K562 (cell line): ENCODE measurements around the gene HMGB1.

Experiments
- CEBPB ChIP-seq: fragments of 450-650 bp; IDR thresholded peaks from 2 replicates; pipeline ENCODE4 v1.6.1; 2016; ENCODE audit warnings: missing genetic modification characterization, missing compliant biosample characterization
- CHD4 ChIP-seq: fragments of 200-600 bp; sonication (generic); IDR thresholded peaks from 3 replicates; pipeline ENCODE4 v1.6.1; 2012; ENCODE audit warnings: low read depth, mild to moderate bottlenecking, mixed read lengths, low read length, inconsistent platforms; ENCODE audit not compliant: insufficient read depth, insufficient replicate concordance, poor library complexity, severe bottlenecking
- CTCF ChIP-seq, 3 experiments: IDR thresholded peaks in 2 of 3; conservative IDR thresholded peaks in 1 of 3; 2 replicates each; pipeline ENCODE4 v1.5.1; 2011 to 2012; ENCODE audit warnings: low read length in 3 of 3, mild to moderate bottlenecking in 3 of 3, control low read depth in 2 of 3, improper control_type of control experiment in 1 of 3, inconsistent platforms in 1 of 3, low read depth in 1 of 3, mixed read lengths in 1 of 3, moderate library complexity in 1 of 3; ENCODE audit not compliant: insufficient read depth in 2 of 3
- FOXA1 ChIP-seq: fragments of 450-650 bp; IDR thresholded peaks from 2 replicates; pipeline ENCODE4 v1.6.1; 2016; ENCODE audit warnings: mild to moderate bottlenecking, borderline replicate concordance
- JUN ChIP-seq, 2 experiments: sonication (generic) in 1 of 2; formaldehyde crosslinking in 1 of 2; IDR thresholded peaks; 2 replicates each; pipeline versions ENCODE4 v1.6.1 to v1.8.0; 2012 to 2022; ENCODE audit warnings: borderline replicate concordance in 2 of 2, mild to moderate bottlenecking in 2 of 2, improper control_type of control experiment in 1 of 2, low read depth in 1 of 2, low read length in 1 of 2, missing genetic modification reagents in 1 of 2
- TFE3 ChIP-seq: fragments of 450-650 bp; formaldehyde crosslinking; IDR thresholded peaks from 2 replicates; pipeline ENCODE4 v1.4.0; 2020; ENCODE audit warnings: mild to moderate bottlenecking, mixed read lengths
- YBX1 ChIP-seq: fragments of 450-650 bp; IDR thresholded peaks from 2 replicates; pipeline ENCODE4 v1.7.1; 2016; ENCODE audit warnings: mild to moderate bottlenecking
- YY1 ChIP-seq, 3 experiments: IDR thresholded peaks; 2 replicates each; pipeline ENCODE4 v1.6.1; 2011; ENCODE audit warnings: low read length in 2 of 3, mild to moderate bottlenecking in 2 of 3, moderate library complexity in 2 of 3, borderline replicate concordance in 1 of 3, control low read depth in 1 of 3, low read depth in 1 of 3; ENCODE audit not compliant: insufficient read depth in 3 of 3, insufficient replicate concordance in 2 of 3, control insufficient read depth in 1 of 3, insufficient read length in 1 of 3; ENCODE audit errors: extremely low read depth in 1 of 3
- ZNF134 ChIP-seq: fragments of 250-450 bp; sonication (Bioruptor Pico); conservative IDR thresholded peaks from 2 replicates; pipeline ENCODE4 v1.4.0; 2020
- ZNF23 ChIP-seq: fragments of 250-450 bp; sonication (Bioruptor Pico); IDR thresholded peaks from 2 replicates; pipeline ENCODE4 v1.4.0; 2020; ENCODE audit warnings: mild to moderate bottlenecking
- TF ChIP-seq, protein P1 (sequence below): sonication (generic); formaldehyde crosslinking; IDR thresholded peaks from 2 replicates; pipeline ENCODE4 v1.8.0; 2022; ENCODE audit warnings: mild to moderate bottlenecking, missing genetic modification reagents
- TF ChIP-seq, protein P2 (sequence below): sonication (generic); formaldehyde crosslinking; IDR thresholded peaks from 2 replicates; pipeline ENCODE4 v1.9.0; 2022; ENCODE audit warnings: mild to moderate bottlenecking, missing genetic modification reagents
- TF ChIP-seq, protein P3 (sequence below): fragments of 250-450 bp; sonication (Bioruptor Pico); IDR thresholded peaks from 2 replicates; pipeline ENCODE4 v1.8.0; 2022; ENCODE audit warnings: moderate library complexity, mild to moderate bottlenecking, inconsistent platforms

DNA sequence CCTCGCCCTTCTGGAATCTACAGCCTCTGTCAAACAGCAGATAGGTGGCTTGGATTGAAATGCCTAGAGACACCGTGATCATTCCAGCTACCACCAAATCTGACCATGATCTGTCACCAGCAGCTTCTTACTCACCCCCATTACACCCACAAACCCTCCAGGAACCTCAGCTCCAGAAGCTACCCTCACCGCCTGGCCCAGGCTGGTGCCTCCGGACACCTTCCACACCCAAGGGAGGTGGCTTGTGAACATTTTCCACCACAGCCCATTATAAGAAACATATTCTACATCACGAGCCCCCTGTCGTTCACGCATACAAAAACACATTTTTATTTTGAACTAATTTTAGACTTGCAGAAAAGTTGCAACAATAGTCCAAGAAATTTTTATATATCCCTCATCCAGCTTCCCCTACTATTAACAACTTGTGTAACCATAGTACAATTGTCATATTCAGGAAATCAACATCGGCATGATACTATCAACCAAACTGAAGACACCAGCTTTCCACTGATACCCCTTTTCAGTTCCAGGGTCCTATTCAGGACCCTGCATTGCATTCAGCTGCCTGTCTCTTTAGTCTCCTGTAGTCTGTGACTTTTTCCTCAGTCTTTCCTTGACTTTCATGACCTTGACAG, 58.8 kb downstream of the HMGB1 start:
- TF ChIP-seq TFE3 (CRISPR knock-in tag) (no peak), JUN (IDR thresholded peaks at IDR 0.05; ENCODE audit: borderline replicate concordance, low read depth, low read length) (no peak), JUN (CRISPR knock-in tag; IDR thresholded peaks at IDR 0.05; ENCODE audit: borderline replicate concordance) (no peak), CTCF (IDR thresholded peaks at IDR 0.05 in 2 of 3, conservative IDR thresholded peaks at IDR 0.05 in 1 of 3; ENCODE audit: insufficient read depth in 2 of 3, low read depth in 1 of 3, low read length in 3 of 3) (no peak), CHD4 (no peak), YBX1 (no peak), YY1 (IDR thresholded peaks at IDR 0.05; ENCODE audit: borderline replicate concordance in 1 of 3, control insufficient read depth in 1 of 3, extremely low read depth in 1 of 3, insufficient read depth in 3 of 3, insufficient read length in 1 of 3, insufficient replicate concordance in 2 of 3, low read depth in 1 of 3, low read length in 2 of 3) (no peak), ZNF134 (CRISPR knock-in tag) (no peak), CEBPB (no peak), ZNF23 (CRISPR knock-in tag) (no peak), FOXA1 (no peak)
- TF ChIP-seq, protein P1, sequence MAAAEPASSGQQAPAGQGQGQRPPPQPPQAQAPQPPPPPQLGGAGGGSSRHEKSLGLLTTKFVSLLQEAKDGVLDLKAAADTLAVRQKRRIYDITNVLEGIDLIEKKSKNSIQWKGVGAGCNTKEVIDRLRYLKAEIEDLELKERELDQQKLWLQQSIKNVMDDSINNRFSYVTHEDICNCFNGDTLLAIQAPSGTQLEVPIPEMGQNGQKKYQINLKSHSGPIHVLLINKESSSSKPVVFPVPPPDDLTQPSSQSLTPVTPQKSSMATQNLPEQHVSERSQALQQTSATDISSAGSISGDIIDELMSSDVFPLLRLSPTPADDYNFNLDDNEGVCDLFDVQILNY (CRISPR knock-in tag), result no peak
- TF ChIP-seq, protein P2, sequence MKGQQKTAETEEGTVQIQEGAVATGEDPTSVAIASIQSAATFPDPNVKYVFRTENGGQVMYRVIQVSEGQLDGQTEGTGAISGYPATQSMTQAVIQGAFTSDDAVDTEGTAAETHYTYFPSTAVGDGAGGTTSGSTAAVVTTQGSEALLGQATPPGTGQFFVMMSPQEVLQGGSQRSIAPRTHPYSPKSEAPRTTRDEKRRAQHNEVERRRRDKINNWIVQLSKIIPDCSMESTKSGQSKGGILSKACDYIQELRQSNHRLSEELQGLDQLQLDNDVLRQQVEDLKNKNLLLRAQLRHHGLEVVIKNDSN (CRISPR knock-in tag), result no peak
- TF ChIP-seq, protein P3, sequence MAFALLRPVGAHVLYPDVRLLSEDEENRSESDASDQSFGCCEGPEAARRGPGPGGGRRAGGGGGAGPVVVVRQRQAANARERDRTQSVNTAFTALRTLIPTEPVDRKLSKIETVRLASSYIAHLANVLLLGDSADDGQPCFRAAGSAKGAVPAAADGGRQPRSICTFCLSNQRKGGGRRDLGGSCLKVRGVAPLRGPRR, result no peak
